HEK293 (cell line): ENCODE data around the gene NCL.

Experiments
- ZNF112 ChIP-seq: fragments of 450-650 bp; formaldehyde crosslinking; IDR thresholded peaks from 2 replicates; pipeline ENCODE4 v1.5.0; 2017; ENCODE audit warnings: missing biosample characterization, missing genetic modification characterization
- ZNF133 ChIP-seq: fragments of 450-650 bp; formaldehyde crosslinking; IDR thresholded peaks from 2 replicates; pipeline ENCODE4 v1.5.1; 2016; ENCODE audit warnings: missing biosample characterization, missing genetic modification characterization
- ZNF16 ChIP-seq: fragments of 450-650 bp; formaldehyde crosslinking; IDR thresholded peaks from 2 replicates; pipeline ENCODE4 v1.5.1; 2016; ENCODE audit warnings: low read depth, missing biosample characterization, missing genetic modification characterization
- ZNF292 ChIP-seq: fragments of 450-650 bp; formaldehyde crosslinking; IDR thresholded peaks from 2 replicates; pipeline ENCODE4 v1.5.1; 2016; ENCODE audit warnings: low read depth, missing biosample characterization, missing genetic modification characterization, borderline replicate concordance
- ZNF350 ChIP-seq: fragments of 450-650 bp; formaldehyde crosslinking; IDR thresholded peaks from 2 replicates; pipeline ENCODE4 v1.5.0; 2017; ENCODE audit warnings: missing biosample characterization, mild to moderate bottlenecking, missing genetic modification characterization
- TF ChIP-seq, protein P1 (sequence below): fragments of 450-650 bp; formaldehyde crosslinking; IDR thresholded peaks from 2 replicates; pipeline ENCODE4 v1.5.1; 2016; ENCODE audit warnings: missing biosample characterization, missing genetic modification characterization

DNA sequence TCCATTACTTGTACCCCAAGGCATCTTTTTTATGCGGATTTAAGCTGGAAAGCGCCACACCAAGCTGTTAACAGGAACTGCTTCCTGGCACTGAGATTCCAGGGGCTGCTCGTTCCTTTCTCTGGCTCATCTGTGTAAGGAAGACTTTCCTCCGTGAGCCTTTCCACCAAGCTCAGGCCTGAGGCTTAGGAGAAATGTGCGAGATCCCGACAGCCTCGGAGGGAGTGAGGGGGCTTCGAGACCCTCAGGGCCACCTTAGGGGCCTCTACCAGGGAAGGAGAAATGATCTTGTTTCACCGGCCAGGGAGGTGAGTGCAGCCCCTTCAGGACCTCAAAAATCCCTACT is 51.7 kb downstream of the NCL start:
- TF ChIP-seq, protein P1, sequence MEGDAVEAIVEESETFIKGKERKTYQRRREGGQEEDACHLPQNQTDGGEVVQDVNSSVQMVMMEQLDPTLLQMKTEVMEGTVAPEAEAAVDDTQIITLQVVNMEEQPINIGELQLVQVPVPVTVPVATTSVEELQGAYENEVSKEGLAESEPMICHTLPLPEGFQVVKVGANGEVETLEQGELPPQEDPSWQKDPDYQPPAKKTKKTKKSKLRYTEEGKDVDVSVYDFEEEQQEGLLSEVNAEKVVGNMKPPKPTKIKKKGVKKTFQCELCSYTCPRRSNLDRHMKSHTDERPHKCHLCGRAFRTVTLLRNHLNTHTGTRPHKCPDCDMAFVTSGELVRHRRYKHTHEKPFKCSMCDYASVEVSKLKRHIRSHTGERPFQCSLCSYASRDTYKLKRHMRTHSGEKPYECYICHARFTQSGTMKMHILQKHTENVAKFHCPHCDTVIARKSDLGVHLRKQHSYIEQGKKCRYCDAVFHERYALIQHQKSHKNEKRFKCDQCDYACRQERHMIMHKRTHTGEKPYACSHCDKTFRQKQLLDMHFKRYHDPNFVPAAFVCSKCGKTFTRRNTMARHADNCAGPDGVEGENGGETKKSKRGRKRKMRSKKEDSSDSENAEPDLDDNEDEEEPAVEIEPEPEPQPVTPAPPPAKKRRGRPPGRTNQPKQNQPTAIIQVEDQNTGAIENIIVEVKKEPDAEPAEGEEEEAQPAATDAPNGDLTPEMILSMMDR (tag by site-specific recombination), result no peak
- no peak for TF ChIP-seq ZNF350 (tag by site-specific recombination)
- no peak for TF ChIP-seq ZNF133
- TF ChIP-seq ZNF16, result no peak
- no peak for TF ChIP-seq ZNF112
- no peak for TF ChIP-seq ZNF292
